Measurements from ENCODE around the gene PCDHGC3. TPM values are rescaled to one million over a fixed set of nuclear protein-coding genes. Genes with fewer than 3 reads are reported as not detected.

Gene PCDHGC3
- total RNA-seq, 1 donor from 2014 or later: 51.4 TPM

DNA sequence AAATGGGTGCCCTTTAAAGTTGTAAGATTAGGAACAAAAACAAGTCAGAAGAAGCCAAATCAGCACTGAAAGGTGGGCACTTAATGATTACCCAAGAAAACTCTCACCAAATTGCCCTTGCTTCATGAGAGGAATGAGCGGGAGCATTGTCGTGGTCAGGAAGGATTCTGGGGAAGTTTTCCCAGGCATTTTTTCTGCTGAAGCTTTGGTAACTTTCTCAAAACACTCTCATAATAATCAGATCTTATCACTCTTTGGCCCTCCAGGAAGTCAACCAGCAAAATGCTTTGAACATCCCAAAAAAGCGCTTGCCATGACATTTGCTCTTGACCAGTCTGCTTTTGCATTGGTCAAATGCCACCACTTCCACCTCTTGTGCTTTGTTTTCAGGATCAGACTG lies 10.4 kb upstream of the PCDHGC3 start:
- Histone ChIP-seq H3K9me3 (peaks cover 0 to 9% of the 10 kb centered on the region in 2 donors), H3K27me3 (no peaks in the 10 kb centered on the region), H3K4me3 (no peak overlapping the region), H3K27ac (no peak overlapping the region), H3K4me1 (no peaks in the 10 kb centered on the region), H3K36me3 (no peaks in the 10 kb centered on the region)
- intact Hi-C loops (cut with DNase I): no loop called here
- no peak for DNase-seq (ENCODE audit: low spot score in 2 of 2)
- TF ChIP-seq CTCF (IDR thresholded peaks at IDR 0.05): no peak

- Histone ChIP-seq H3K9me3 (no peaks in the 10 kb centered on the region), H3K4me3 (peak overlapping the region; percentile 77 to 83), H3K27ac (peak overlapping the region; percentile 90 to 92), H3K36me3 (no peaks in the 10 kb centered on the region), H3K27me3 (no peaks in the 10 kb centered on the region), H3K4me1 (peaks cover 18 to 35% of the 10 kb centered on the region in 2 donors)
- TF ChIP-seq CTCF (IDR thresholded peaks at IDR 0.05): no peak
- intact Hi-C loops (cut with DNase I): loop anchor here (1.0 to 5.0 kb wide), 3 partner anchors 33 to 141 kb away; partner anchors contain the start of gene DIAPH1
- peak in 1 of 2 donors; percentile 85 for DNase-seq (ENCODE audit: low spot score in 2 of 2)
Observed at GRCh38 chr5:141476132-141476911, 556 bp downstream of the PCDHGC3 start.

- Histone ChIP-seq H3K36me3 (no peaks in the 10 kb centered on the region), H3K4me3 (peak overlapping the region; percentile 77 to 83), H3K27me3 (no peaks in the 10 kb centered on the region), H3K27ac (peak overlapping the region; percentile 90 to 92), H3K9me3 (no peaks in the 10 kb centered on the region), H3K4me1 (peaks cover 18 to 40% of the 10 kb centered on the region in 2 donors)
- TF ChIP-seq CTCF (IDR thresholded peaks at IDR 0.05): no peak
- intact Hi-C loops (cut with DNase I): loop anchor here (5.0 kb wide), 1 partner anchor 140 kb away; the partner anchor contains the start of gene DIAPH1
- DNase-seq (ENCODE audit: low spot score in 2 of 2): no peak
Observed at GRCh38 chr5:141477044-141477575, 1.3 kb downstream of the PCDHGC3 start.

GRCh38 chr5:141477815-141478214 lies 2.0 kb downstream of the PCDHGC3 start:
- no peaks in the 10 kb centered on the region for H3K9me3 ChIP-seq
- no peak overlapping the region for H3K27ac ChIP-seq
- DNase-seq (ENCODE audit: low spot score in 2 of 2): no peak
- no peak for TF ChIP-seq CTCF (IDR thresholded peaks at IDR 0.05)
- no peaks in the 10 kb centered on the region for H3K27me3 ChIP-seq
- intact Hi-C loops (cut with DNase I): loop anchor here (5.0 kb wide), 1 partner anchor 139 kb away; the partner anchor contains the start of gene DIAPH1
- peaks cover 18 to 42% of the 10 kb centered on the region in 2 donors for H3K4me1 ChIP-seq
- H3K4me3 ChIP-seq: peak overlapping the region; percentile 77 to 83
- no peaks in the 10 kb centered on the region for H3K36me3 ChIP-seq

DNA sequence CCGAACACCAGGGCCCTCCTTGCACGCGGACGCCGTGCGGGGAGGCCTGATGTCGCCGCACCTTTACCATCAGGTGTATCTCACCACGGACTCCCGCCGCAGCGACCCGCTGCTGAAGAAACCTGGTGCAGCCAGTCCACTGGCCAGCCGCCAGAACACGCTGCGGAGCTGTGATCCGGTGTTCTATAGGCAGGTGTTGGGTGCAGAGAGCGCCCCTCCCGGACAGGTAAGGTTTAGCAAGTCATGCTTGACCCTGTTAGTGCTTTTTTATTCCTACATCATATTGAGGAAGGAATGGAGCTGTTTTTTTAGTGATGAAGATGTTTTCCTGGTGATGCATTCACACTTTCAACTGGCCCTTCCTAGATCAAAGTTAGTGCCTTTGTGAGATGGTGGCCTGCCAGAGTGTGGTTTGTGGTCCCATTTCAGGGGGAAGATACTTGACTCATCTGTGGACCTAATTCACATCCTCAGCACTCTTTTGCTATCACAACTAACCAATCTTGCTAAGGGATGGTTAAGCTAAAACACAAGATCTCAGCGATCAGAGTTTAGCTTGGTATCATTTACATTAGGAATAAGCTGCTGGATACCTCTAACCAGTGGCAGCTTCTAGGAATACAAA lies 2.7 kb downstream of the PCDHGC3 start:
- H3K4me1 ChIP-seq: peaks cover 19 to 46% of the 10 kb centered on the region in 2 donors
- intact Hi-C loops (cut with DNase I): loop anchor here (5.0 kb wide), 1 partner anchor 139 kb away; the partner anchor contains the start of gene DIAPH1

More for the DNA sequence above, 2.7 kb downstream of the PCDHGC3 start:
- TF ChIP-seq CTCF (IDR thresholded peaks at IDR 0.05): peak in 1 of 3 experiments; percentile 4
- H3K36me3 ChIP-seq: no peaks in the 10 kb centered on the region
- no peaks in the 10 kb centered on the region for H3K9me3 ChIP-seq
- no peak overlapping the region for H3K27ac ChIP-seq
- no peak for DNase-seq (ENCODE audit: low spot score in 2 of 2)
- H3K4me3 ChIP-seq: peak overlapping the region; percentile 77 to 83
- no peaks in the 10 kb centered on the region for H3K27me3 ChIP-seq
